Measurements from ENCODE around the gene GALNT2.

GRCh38 chr1:230052018-230052417 lies 15.0 kb upstream of the GALNT2 start:
- no peak for TF ChIP-seq YY1 (IDR thresholded peaks at IDR 0.05; ENCODE audit: low read depth)
- TF ChIP-seq NFIC (IDR thresholded peaks at IDR 0.05; ENCODE audit: borderline replicate concordance), result no peak
- TF ChIP-seq CTCF (IDR thresholded peaks at IDR 0.05), result no peak
- no peak for TF ChIP-seq GATA2 (CRISPR knock-in tag; IDR thresholded peaks at IDR 0.05)
- TF ChIP-seq GABPA (IDR thresholded peaks at IDR 0.05; ENCODE audit: low read depth), result no peak
- TF ChIP-seq TCF12 (IDR thresholded peaks at IDR 0.05), result no peak
- no peak for TF ChIP-seq ELF1 (IDR thresholded peaks at IDR 0.05)
- TF ChIP-seq EP300 (IDR thresholded peaks at IDR 0.05; ENCODE audit: borderline replicate concordance in 1 of 2, low read depth in 1 of 2, low read length in 1 of 2), result no peak
- TF ChIP-seq POLR2AphosphoS5 (IDR thresholded peaks at IDR 0.05; ENCODE audit: low read depth, low read length), result no peak
- no peak for TF ChIP-seq SMC3 (IDR thresholded peaks at IDR 0.05; ENCODE audit: low read depth, low read length)
- no peak for TF ChIP-seq RCOR1 (IDR thresholded peaks at IDR 0.05; ENCODE audit: low read length)
